RWPE2 (cell line): Measurements from ENCODE around the gene GARIN3.
"Not testable (repeated sequence)": the region's sequence is repeated elsewhere in the genome, so short reads cannot be mapped to it uniquely, and the experiment has no call there.

Source experiments
- ATAC-seq: fragments of 200-7000 bp; cut with Tn5 transposase; 3 replicates; pipeline ENCODE4 v1.9.1; 2021; ENCODE audit warnings: low read depth
- DNase-seq: peaks from one replicate; pipeline ENCODE4 v3.0.0-alpha.2; 2020; ENCODE audit warnings: low spot score
- H3K27ac ChIP-seq: fragments of 450-650 bp; 2 replicates; pipeline ENCODE4 v1.5.1; 2017; ENCODE audit warnings: mild to moderate bottlenecking; ENCODE audit not compliant: poor library complexity, severe bottlenecking
- H3K27me3 ChIP-seq: fragments of 250-450 bp; sonication (Bioruptor Pico); 2 replicates; pipeline ENCODE4 v1.5.1; 2021; ENCODE audit warnings: mild to moderate bottlenecking, moderate library complexity; ENCODE audit not compliant: insufficient read depth, poor library complexity, severe bottlenecking
- H3K36me3 ChIP-seq: fragments of 250-450 bp; sonication (Bioruptor Pico); 2 replicates; pipeline ENCODE4 v1.5.1; 2020; ENCODE audit warnings: low read depth, mild to moderate bottlenecking, moderate library complexity
- H3K4me1 ChIP-seq: fragments of 250-450 bp; sonication (Bioruptor Pico); 2 replicates; pipeline ENCODE4 v1.5.1; 2021; ENCODE audit warnings: mild to moderate bottlenecking, moderate library complexity; ENCODE audit not compliant: insufficient read depth, poor library complexity, severe bottlenecking
- H3K4me3 ChIP-seq: fragments of 250-450 bp; sonication (Bioruptor Pico); 2 replicates; pipeline ENCODE4 v1.5.1; 2021; ENCODE audit warnings: mild to moderate bottlenecking, moderate library complexity; ENCODE audit not compliant: severe bottlenecking
- H3K9me3 ChIP-seq: fragments of 250-450 bp; sonication (Bioruptor Pico); 2 replicates; pipeline ENCODE4 v1.5.1; 2021; ENCODE audit warnings: mild to moderate bottlenecking, moderate library complexity; ENCODE audit not compliant: severe bottlenecking
- CTCF ChIP-seq: fragments of 450-650 bp; IDR thresholded peaks from one replicate; pipeline ENCODE4 v1.5.1; 2017; ENCODE audit warnings: mild to moderate bottlenecking, moderate library complexity; ENCODE audit not compliant: poor library complexity, severe bottlenecking

GARIN3 gene

DNA sequence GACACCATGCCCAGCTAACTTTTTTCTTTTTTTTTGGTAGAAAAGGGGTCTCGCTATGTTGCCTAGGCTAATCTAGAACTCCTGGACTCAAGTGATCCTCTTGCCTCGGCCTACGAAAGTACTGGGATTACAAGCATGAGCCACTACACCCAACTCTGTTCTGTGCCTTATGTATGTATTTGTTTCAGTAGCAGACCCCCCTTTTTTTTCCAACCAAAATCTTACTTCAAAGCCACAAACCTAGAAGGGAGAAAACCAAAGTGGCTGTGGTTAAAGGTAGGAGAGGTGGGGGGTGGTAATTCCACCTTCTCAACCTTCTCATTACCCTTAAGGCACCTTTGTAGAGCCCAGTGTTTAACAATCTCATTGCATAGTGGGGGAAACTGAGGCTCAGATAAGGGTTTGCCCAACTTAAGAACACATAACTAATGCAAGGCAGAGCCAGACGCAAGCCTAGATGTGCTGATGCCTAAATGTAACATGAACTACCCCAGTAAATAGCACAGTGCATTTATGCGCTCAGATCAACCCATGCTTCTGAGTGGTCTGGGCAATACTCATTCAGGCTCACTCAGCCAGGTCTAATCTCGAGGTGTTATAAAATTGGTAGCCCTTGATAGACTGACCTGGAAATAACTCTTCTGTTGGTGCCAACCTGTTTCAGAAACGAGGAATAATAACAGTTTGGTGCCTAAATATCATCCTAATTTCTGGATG lies 47.6 kb upstream of the GARIN3 start:
- no peak for DNase-seq
- Histone ChIP-seq H3K9me3 (no peaks in the 10 kb centered on the region), H3K27me3 (no peaks in the 10 kb centered on the region), H3K4me3 (no peak overlapping the region), H3K36me3 (no peaks in the 10 kb centered on the region), H3K4me1 (no peaks in the 10 kb centered on the region), H3K27ac (no peak overlapping the region)
- ATAC-seq: no peak
- no peak for TF ChIP-seq CTCF

- no peaks in the 10 kb centered on the region for H3K9me3 ChIP-seq
- H3K27ac ChIP-seq: no peak overlapping the region
- ATAC-seq: no peak
- H3K4me1 ChIP-seq: no peaks in the 10 kb centered on the region
- no peak for TF ChIP-seq CTCF
- no peak overlapping the region for H3K4me3 ChIP-seq
- DNase-seq: no peak
- no peaks in the 10 kb centered on the region for H3K27me3 ChIP-seq
- no peaks in the 10 kb centered on the region for H3K36me3 ChIP-seq
These were observed 46.2 kb upstream of the GARIN3 start for GRCh38 chr5:157212307-157212706.

- not testable (repeated sequence) for H3K36me3 ChIP-seq, DNase-seq, H3K4me1 ChIP-seq, ATAC-seq, H3K27me3 ChIP-seq, H3K27ac ChIP-seq, H3K9me3 ChIP-seq, H3K4me3 ChIP-seq
These were observed 44.6 kb upstream of the GARIN3 start for GRCh38 chr5:157210652-157211051.

GRCh38 chr5:157205708-157206107 lies 39.6 kb upstream of the GARIN3 start:
- no peak for ATAC-seq
- H3K27me3 ChIP-seq: no peaks in the 10 kb centered on the region
- no peak overlapping the region for H3K27ac ChIP-seq
- H3K4me3 ChIP-seq: no peak overlapping the region
- DNase-seq: no peak
- H3K9me3 ChIP-seq: no peaks in the 10 kb centered on the region
- H3K36me3 ChIP-seq: no peaks in the 10 kb centered on the region
- no peak for TF ChIP-seq CTCF
- no peaks in the 10 kb centered on the region for H3K4me1 ChIP-seq

GRCh38 chr5:157204765-157205164 lies 38.7 kb upstream of the GARIN3 start:
- Histone ChIP-seq H3K27me3 (no peaks in the 10 kb centered on the region), H3K4me1 (no peaks in the 10 kb centered on the region), H3K9me3 (no peaks in the 10 kb centered on the region), H3K4me3 (no peak overlapping the region), H3K36me3 (no peaks in the 10 kb centered on the region), H3K27ac (no peak overlapping the region)
- DNase-seq: no peak
- no peak for ATAC-seq
- TF ChIP-seq CTCF: no peak
